ENCODE measurements around the gene ADAMTS9. TPM values are rescaled to one million over a fixed set of nuclear protein-coding genes. Genes with fewer than 3 reads are reported as not detected.

The ADAMTS9 gene
- total RNA-seq, 1 experiment from 2014 or later: 1.2 TPM

GRCh38 chr3:64708456-64708855, 20.7 kb upstream of the ADAMTS9 start:
- H3K79me2 ChIP-seq (ENCODE audit: low read depth): no peaks in the 10 kb centered on the region
- H3F3A ChIP-seq (ENCODE audit: insufficient read depth, low read depth): no peaks in the 10 kb centered on the region
- ChIA-PET POLR2A (ENCODE audit: unreplicated experiment) (no interaction called here), CTCF (no interaction called here)
- H3K9me3 ChIP-seq (ENCODE audit: insufficient read depth, low read depth): no peaks in the 10 kb centered on the region
- BruUV-seq (replicated peaks): no TSS peak
- no peak overlapping the region for H3K4me2 ChIP-seq
- no peak for DNase-seq
- H2AFZ ChIP-seq: no peak overlapping the region
- H3K4me1 ChIP-seq (replicated peaks; ENCODE audit: insufficient read depth): no peaks in the 10 kb centered on the region
- no peaks in the 10 kb centered on the region for H3K36me3 ChIP-seq (ENCODE audit: low read depth)
- H3K4me3 ChIP-seq: no peak overlapping the region
- H3K27me3 ChIP-seq (ENCODE audit: insufficient read depth, low read depth): no peaks in the 10 kb centered on the region
- intact Hi-C loops (cut with micrococcal nuclease; ENCODE audit: unreplicated experiment): no loop called here
- H4K20me1 ChIP-seq (ENCODE audit: insufficient read depth): no peaks in the 10 kb centered on the region
- TF ChIP-seq, protein P1, sequence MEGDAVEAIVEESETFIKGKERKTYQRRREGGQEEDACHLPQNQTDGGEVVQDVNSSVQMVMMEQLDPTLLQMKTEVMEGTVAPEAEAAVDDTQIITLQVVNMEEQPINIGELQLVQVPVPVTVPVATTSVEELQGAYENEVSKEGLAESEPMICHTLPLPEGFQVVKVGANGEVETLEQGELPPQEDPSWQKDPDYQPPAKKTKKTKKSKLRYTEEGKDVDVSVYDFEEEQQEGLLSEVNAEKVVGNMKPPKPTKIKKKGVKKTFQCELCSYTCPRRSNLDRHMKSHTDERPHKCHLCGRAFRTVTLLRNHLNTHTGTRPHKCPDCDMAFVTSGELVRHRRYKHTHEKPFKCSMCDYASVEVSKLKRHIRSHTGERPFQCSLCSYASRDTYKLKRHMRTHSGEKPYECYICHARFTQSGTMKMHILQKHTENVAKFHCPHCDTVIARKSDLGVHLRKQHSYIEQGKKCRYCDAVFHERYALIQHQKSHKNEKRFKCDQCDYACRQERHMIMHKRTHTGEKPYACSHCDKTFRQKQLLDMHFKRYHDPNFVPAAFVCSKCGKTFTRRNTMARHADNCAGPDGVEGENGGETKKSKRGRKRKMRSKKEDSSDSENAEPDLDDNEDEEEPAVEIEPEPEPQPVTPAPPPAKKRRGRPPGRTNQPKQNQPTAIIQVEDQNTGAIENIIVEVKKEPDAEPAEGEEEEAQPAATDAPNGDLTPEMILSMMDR (conservative IDR thresholded peaks at IDR 0.05): no peak
- TF ChIP-seq EZH2 (IDR thresholded peaks at IDR 0.05; ENCODE audit: low read depth): no peak
- H3K9me2 ChIP-seq (ENCODE audit: insufficient read depth): no peaks in the 10 kb centered on the region
- no peak overlapping the region for H3K27ac ChIP-seq

- TF ChIP-seq, protein P1 (conservative IDR thresholded peaks at IDR 0.05): no peak
- no peak for TF ChIP-seq EZH2 (IDR thresholded peaks at IDR 0.05; ENCODE audit: low read depth)
- ChIA-PET POLR2A (ENCODE audit: unreplicated experiment) (no interaction called here), CTCF (no interaction called here)
- H3K36me3 ChIP-seq (ENCODE audit: low read depth): no peaks in the 10 kb centered on the region
- H2AFZ ChIP-seq: no peak overlapping the region
- H3K4me2 ChIP-seq: no peak overlapping the region
- intact Hi-C loops (cut with micrococcal nuclease; ENCODE audit: unreplicated experiment): no loop called here
- no TSS peak for BruUV-seq (replicated peaks)
- no peaks in the 10 kb centered on the region for H3K79me2 ChIP-seq (ENCODE audit: low read depth)
- H3F3A ChIP-seq (ENCODE audit: insufficient read depth, low read depth): no peaks in the 10 kb centered on the region
- no peak for DNase-seq
- no peaks in the 10 kb centered on the region for H3K9me3 ChIP-seq (ENCODE audit: insufficient read depth, low read depth)
- no peak overlapping the region for H3K4me3 ChIP-seq
- no peaks in the 10 kb centered on the region for H4K20me1 ChIP-seq (ENCODE audit: insufficient read depth)
- no peaks in the 10 kb centered on the region for H3K27me3 ChIP-seq (ENCODE audit: insufficient read depth, low read depth)
- H3K9me2 ChIP-seq (ENCODE audit: insufficient read depth): no peaks in the 10 kb centered on the region
- H3K27ac ChIP-seq: no peak overlapping the region
- no peaks in the 10 kb centered on the region for H3K4me1 ChIP-seq (replicated peaks; ENCODE audit: insufficient read depth)
These were observed 18.1 kb upstream of the ADAMTS9 start for GRCh38 chr3:64705946-64706345.

DNA sequence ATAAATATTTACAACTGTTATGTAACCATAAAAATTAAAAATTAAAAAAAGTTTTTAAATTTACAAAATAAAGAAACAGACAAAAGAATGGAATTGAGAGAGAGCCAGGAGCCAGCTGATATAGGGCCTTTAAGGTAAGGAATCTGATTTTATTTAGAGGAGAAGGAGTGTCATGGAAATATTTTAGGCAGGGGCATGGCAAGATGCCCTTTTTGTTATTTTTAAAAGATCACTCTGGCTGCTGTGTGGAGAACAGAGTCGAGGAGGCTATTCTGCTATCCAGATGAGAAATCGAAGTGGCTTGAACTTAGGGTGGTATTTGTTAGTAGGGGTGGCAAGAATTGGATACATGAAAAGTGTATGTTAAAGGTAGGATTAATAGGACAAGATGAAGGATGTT, 9.1 kb upstream of the ADAMTS9 start:
- Histone ChIP-seq H3K9me3 (ENCODE audit: insufficient read depth, low read depth) (no peaks in the 10 kb centered on the region), H4K20me1 (ENCODE audit: insufficient read depth) (no peaks in the 10 kb centered on the region), H3K4me1 (replicated peaks; ENCODE audit: insufficient read depth) (no peaks in the 10 kb centered on the region), H3K27ac (no peak overlapping the region), H3K27me3 (ENCODE audit: insufficient read depth, low read depth) (no peaks in the 10 kb centered on the region), H3K79me2 (ENCODE audit: low read depth) (no peaks in the 10 kb centered on the region), H3K4me2 (no peak overlapping the region), H2AFZ (no peak overlapping the region), H3K9me2 (ENCODE audit: insufficient read depth) (no peaks in the 10 kb centered on the region; the same call in 1 of the 2 replicates), H3K4me3 (no peak overlapping the region), H3F3A (ENCODE audit: insufficient read depth, low read depth) (no peaks in the 10 kb centered on the region), H3K36me3 (ENCODE audit: low read depth) (no peaks in the 10 kb centered on the region)
- no peak for DNase-seq
- TF ChIP-seq EZH2 (IDR thresholded peaks at IDR 0.05; ENCODE audit: low read depth): no peak
- TF ChIP-seq, protein P1 (conservative IDR thresholded peaks at IDR 0.05): no peak
- no TSS peak for BruUV-seq (replicated peaks)
- ChIA-PET CTCF (no interaction called here), POLR2A (ENCODE audit: unreplicated experiment) (no interaction called here)
- intact Hi-C loops (cut with micrococcal nuclease; ENCODE audit: unreplicated experiment): no loop called here

All from PC-9 (cell line).